Pancreas (tissue), 10 donors: ENCODE data around the gene SAE1. TPM values are rescaled to one million over a fixed set of nuclear protein-coding genes. Genes with fewer than 3 reads are reported as not detected.

Source experiments
- ATAC-seq, 4 donors: fragments of 200-7000 bp; cut with Tn5 transposase; one replicate each; pipeline versions ENCODE4 v1.8.0 to v1.9.1; 2020; ENCODE audit warnings: mild to moderate bottlenecking in 4 of 4, moderate library complexity in 4 of 4
- DNase-seq, 6 donors: peaks; one replicate each; pipeline ENCODE4 v3.0.0-alpha.2; 2020
- FAIRE-seq: peaks from 2 replicates; lab custom pipeline; 2012; peaks lifted over from hg19 to GRCh38; lab: Jason Lieb, UNC
- H3K27ac ChIP-seq, 4 donors: fragments of 200-600 bp; sonication (generic); 1 replicate in 3 of 4; 2 replicates in 1 of 4; pipeline versions ENCODE4 v1.5.0 to v1.8.0; 2020
- H3K27me3 ChIP-seq, 4 donors: fragments of 200-600 bp; one replicate each; pipeline ENCODE4 v1.8.0; 2021
- H3K36me3 ChIP-seq, 3 donors: fragments of 200-600 bp; sonication (generic) in 1 of 3; one replicate each; pipeline versions ENCODE4 v1.5.0 to v1.8.0; 2020 to 2021
- H3K4me1 ChIP-seq, 3 donors: fragments of 200-600 bp; one replicate each; pipeline ENCODE4 v1.8.0; 2021
- H3K4me3 ChIP-seq, 4 donors: fragments of 200-600 bp; sonication (generic) in 2 of 4; one replicate each; pipeline versions ENCODE4 v1.5.0 to v1.8.0; 2020 to 2021
- H3K9me3 ChIP-seq, 4 donors: fragments of 200-600 bp; one replicate each; pipeline ENCODE4 v1.8.0; 2021
- CTCF ChIP-seq, 4 donors: fragments of 200-600 bp; sonication (generic) in 3 of 4; IDR thresholded peaks; one replicate each; pipeline versions ENCODE4 v1.5.0 to v1.8.0; 2021; ENCODE audit warnings: antibody characterized with exemption in 4 of 4
- WGBS, 2 donors: extraction: QIAGEN DNeasy Blood & Tissue Kit; methylation state at CpG; one replicate each; pipeline ENCODE4 v1.1.7; 2013; 5-methylcytosine and 5-hydroxymethylcytosine counted together
- intact Hi-C, 3 donors: fragments of 100-400 bp; cut with DNase I; formaldehyde crosslinking; loops; one replicate each; pipeline versions ENCODE4 v1.11.1 to v1.14.2; 2022
- polyA plus RNA-seq, 2 donors: library from polyadenylated mRNA; stranded (reverse); fragments of 200-250 nt; gene quantifications; one replicate each; pipeline ENCODE4 v1.2.3, GENCODE V29; 2013
- total RNA-seq, 6 donors: library from RNA; stranded (reverse); fragmentation: NEBNext Ultra II Directional in 4 of 6; extraction: Animal tissue kit (Norgen Biotek cat#: 25700) in 4 of 6; gene quantifications; one replicate each; pipeline versions ENCODE4 v1.2.1 to v1.2.4, GENCODE V29; 2021 to 2023
- donor health status: healthy with polysubstance abuse.
- donor health status: DM: no; HTN: no; CAD: no; lungs with moderate emphysema.
- donor health status: DM: no; HTN: no; CAD: no.
- donor health status: control.
- donor health status: control.
- donor health status: Bipolar disorder and iron deficiency.
- donor health status: DM: yes; HTN: yes; CAD: no.
- donor health status: DM: no; HTN: no; CAD: no.
- donor health status: DM: no; HTN: no; CAD: no.
- donor health status: DM: yes; HTN: yes; CAD: no.

SAE1 gene
- total and polyA plus RNA-seq, 8 donors = 10.0 to 25.8 (median 20.1) TPM

DNA sequence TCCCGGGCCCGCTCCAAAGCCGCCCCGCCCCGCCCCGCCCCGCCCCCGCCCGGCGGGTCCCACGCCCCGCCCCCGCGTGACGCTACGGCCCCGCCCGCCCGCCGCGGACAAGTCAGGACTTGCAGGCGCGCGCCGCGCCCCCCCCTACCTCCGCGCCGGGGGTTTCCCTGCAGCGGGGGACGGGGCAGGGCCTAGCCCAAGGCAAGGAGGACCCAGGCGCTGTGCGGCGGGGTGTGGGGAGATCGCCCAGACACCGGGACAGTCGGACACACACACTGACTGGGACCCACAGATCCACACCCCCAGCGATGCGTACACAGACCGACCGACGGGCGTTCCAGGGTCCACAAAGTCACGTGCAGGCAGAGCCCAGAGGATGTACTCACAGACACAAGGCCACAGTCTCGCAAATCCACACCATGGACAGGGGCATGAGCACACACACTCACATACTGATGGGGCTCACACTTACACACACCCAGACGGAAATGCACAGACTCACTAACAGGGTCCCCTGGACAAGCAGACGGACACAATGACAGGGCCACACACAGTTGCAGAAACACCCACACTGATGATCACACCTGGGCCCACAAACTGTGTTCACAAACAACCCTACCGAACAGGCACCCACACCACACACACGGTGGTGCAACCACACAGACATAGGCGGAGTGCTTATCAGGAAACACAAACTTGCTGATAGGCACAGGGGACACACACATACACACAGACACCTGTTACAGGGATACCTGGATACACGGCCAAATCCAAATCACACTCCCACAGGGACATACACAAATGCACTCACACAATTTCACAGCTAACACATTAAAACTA, 100.8 kb downstream of the SAE1 start:
- H3K4me1 ChIP-seq = peaks cover 0 to 20% (median 14%) of the 10 kb centered on the region in 3 donors
- no peaks in the 10 kb centered on the region for H3K9me3 ChIP-seq
- no peak for FAIRE-seq
- peak; percentile 90 to 97 (median 96) for DNase-seq
- peak overlapping the region in 3 of 4 donors; percentile 96 to 99 (median 99) for H3K4me3 ChIP-seq
- WGBS, 2 donors = 3 to 7% methylated on average over 20 to 51 of the region's 51 CpGs
- intact Hi-C loops = no loop called here
- no peak for TF ChIP-seq CTCF (IDR thresholded peaks at IDR 0.05)
- no peaks in the 10 kb centered on the region for H3K36me3 ChIP-seq
- ATAC-seq = peak; percentile 60 to 71 (median 69)
- no peaks in the 10 kb centered on the region for H3K27me3 ChIP-seq
- peak overlapping the region; percentile 80 to 97 (median 85) for H3K27ac ChIP-seq

DNA sequence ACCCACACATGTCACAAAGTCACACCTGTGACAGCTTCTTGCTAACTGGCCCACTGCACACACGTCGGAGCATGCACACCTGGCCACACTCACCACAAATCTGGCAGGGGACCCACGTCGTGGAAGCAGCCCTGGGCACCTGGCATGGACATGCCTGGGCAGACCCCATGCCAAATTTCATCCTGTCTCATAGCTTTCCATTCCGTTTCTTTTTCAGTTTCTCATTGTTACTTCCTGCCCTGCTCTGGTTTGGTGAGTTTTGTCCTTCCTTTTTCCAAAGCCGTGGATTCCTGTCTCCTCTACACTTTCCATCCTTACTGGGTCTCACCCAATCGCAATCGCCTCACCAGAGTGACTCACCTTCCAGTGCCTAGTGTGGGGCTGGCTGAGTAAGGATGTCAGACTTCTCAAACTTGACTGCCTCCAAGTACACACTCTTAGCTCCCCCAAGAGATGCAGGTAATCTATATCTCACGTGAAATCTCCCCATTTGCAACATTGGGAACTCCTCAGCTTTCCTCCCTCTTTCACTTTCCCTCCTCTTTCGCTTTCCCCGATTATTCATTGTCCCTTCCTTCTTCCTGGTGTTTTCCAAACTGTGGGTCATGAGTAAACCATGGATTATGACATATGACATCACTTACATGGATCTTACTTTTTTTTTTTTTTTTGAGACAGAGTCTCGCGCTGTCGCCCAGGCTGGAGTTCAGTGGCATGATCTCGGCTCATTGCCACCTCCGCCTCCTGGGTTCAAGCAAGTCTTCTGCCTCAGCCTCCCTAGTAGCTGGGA, 102.0 kb downstream of the SAE1 start:
- Histone ChIP-seq H3K27me3 (no peaks in the 10 kb centered on the region), H3K4me3 (peak overlapping the region in 2 of 4 donors; percentile 99), H3K4me1 (peaks cover 0 to 14% (median 10%) of the 10 kb centered on the region in 3 donors), H3K36me3 (no peaks in the 10 kb centered on the region), H3K27ac (peak overlapping the region; percentile 51 to 87 (median 82)), H3K9me3 (no peaks in the 10 kb centered on the region)
- no peak for TF ChIP-seq CTCF (IDR thresholded peaks at IDR 0.05)
- 54 to 58% methylated on average over 16 of the region's 16 CpGs for WGBS, 2 donors
- intact Hi-C loops = no loop called here
- FAIRE-seq (no peak), DNase-seq (peak in 2 of 6 donors; percentile 50 to 67), ATAC-seq (peak in 1 of 4 donors; percentile 13)

- WGBS, 2 donors = 86 to 88% methylated on average over 12 of the region's 12 CpGs
- ATAC-seq (no peak), FAIRE-seq (no peak), DNase-seq (no peak)
- no peak for TF ChIP-seq CTCF (IDR thresholded peaks at IDR 0.05)
- no peaks in the 10 kb centered on the region for H3K36me3 ChIP-seq
- H3K9me3 ChIP-seq = no peaks in the 10 kb centered on the region
- intact Hi-C loops = no loop called here
- no peak overlapping the region for H3K27ac ChIP-seq
- H3K27me3 ChIP-seq = no peaks in the 10 kb centered on the region
- H3K4me1 ChIP-seq = peaks cover 5 to 15% (median 14%) of the 10 kb centered on the region in 3 donors
- no peak overlapping the region for H3K4me3 ChIP-seq
Measured at GRCh38 chr19:47236072-47236675, 105.5 kb downstream of the SAE1 start.

- H3K9me3 ChIP-seq = no peaks in the 10 kb centered on the region
- no peaks in the 10 kb centered on the region for H3K36me3 ChIP-seq
- WGBS, 2 donors = 21 to 25% methylated on average over 10 to 16 of the region's 16 CpGs
- peaks cover 5 to 11% (median 5%) of the 10 kb centered on the region in 3 donors for H3K4me1 ChIP-seq
- FAIRE-seq = no peak
- peak overlapping the region in 1 of 4 donors; percentile 25 for H3K4me3 ChIP-seq
- intact Hi-C loops = no loop called here
- H3K27me3 ChIP-seq = no peaks in the 10 kb centered on the region
- no peak for TF ChIP-seq CTCF (IDR thresholded peaks at IDR 0.05)
- no peak for ATAC-seq
- no peak overlapping the region for H3K27ac ChIP-seq
- no peak for DNase-seq
Measured at GRCh38 chr19:47239152-47239551, 108.5 kb downstream of the SAE1 start.
